SU-DHL-6 (cell line): ENCODE data around the gene FSCN2.

Source experiments
- CTCF ChIP-seq: fragments of 200-600 bp; sonication (generic); IDR thresholded peaks from one replicate; pipeline ENCODE4 v1.5.1; 2017; ENCODE audit warnings: antibody characterized with exemption, mild to moderate bottlenecking, low read length, moderate library complexity; ENCODE audit not compliant: insufficient read depth, poor library complexity, severe bottlenecking
- EZH2phosphoT487 ChIP-seq: fragments of 200-600 bp; sonication (generic), shearing (Covaris generic); conservative IDR thresholded peaks from 2 replicates; pipeline ENCODE4 v1.6.1; 2018; ENCODE audit warnings: mild to moderate bottlenecking, antibody characterized with exemption, low read length, moderate library complexity, mixed read lengths

- TF ChIP-seq CTCF (no peak), EZH2phosphoT487 (no peak)
Measured at GRCh38 chr17:81492202-81492601, 36.0 kb upstream of the FSCN2 start.
